ENCODE data around the gene ANXA2. TPM values are rescaled to one million over a fixed set of nuclear protein-coding genes. Genes with fewer than 3 reads are reported as not detected.

ANXA2 gene
- total RNA-seq, 6 experiments from 2014 or later = 4,445 to 5,074 (median 4,643) TPM

GRCh38 chr15:60381148-60381788, 16.5 kb downstream of the ANXA2 start:
- no peak for DNase-seq
- Mint-ChIP-seq H3K4me3 (peak overlapping the region; percentile 76), H3K27ac (peak overlapping the region; percentile 94), H3K4me1 (ENCODE audit: low read depth) (peaks cover 95% of the 10 kb centered on the region), H3K36me3 (ENCODE audit: low read depth) (peaks cover 64% of the 10 kb centered on the region), H3K27me3 (ENCODE audit: insufficient read depth) (peaks cover 26% of the 10 kb centered on the region), H3K9me3 (no peaks in the 10 kb centered on the region)
- no peak for TF ChIP-seq CTCF (IDR thresholded peaks at IDR 0.05)

- peak; percentile 97 for DNase-seq
- Mint-ChIP-seq H3K27ac (peak overlapping the region; percentile 94), H3K4me1 (ENCODE audit: low read depth) (peaks cover 97% of the 10 kb centered on the region), H3K9me3 (no peaks in the 10 kb centered on the region), H3K27me3 (ENCODE audit: insufficient read depth) (peaks cover 31% of the 10 kb centered on the region), H3K4me3 (peak overlapping the region; percentile 76), H3K36me3 (ENCODE audit: low read depth) (peaks cover 73% of the 10 kb centered on the region)
- no peak for TF ChIP-seq CTCF (IDR thresholded peaks at IDR 0.05)
These were observed 18.1 kb downstream of the ANXA2 start for GRCh38 chr15:60379525-60380274.

- Mint-ChIP-seq H3K4me1 (ENCODE audit: low read depth) (peaks cover 97% of the 10 kb centered on the region), H3K4me3 (peak overlapping the region; percentile 76), H3K36me3 (ENCODE audit: low read depth) (peaks cover 69% of the 10 kb centered on the region)
These were observed 18.6 kb downstream of the ANXA2 start for GRCh38 chr15:60379185-60379524.

GRCh38 chr15:60376677-60377095, 21.1 kb downstream of the ANXA2 start:
- no peak for TF ChIP-seq CTCF (IDR thresholded peaks at IDR 0.05)
- no peaks in the 10 kb centered on the region for H3K9me3 Mint-ChIP-seq
- DNase-seq = no peak
- peaks cover 97% of the 10 kb centered on the region for H3K4me1 Mint-ChIP-seq (ENCODE audit: low read depth)
- H3K36me3 Mint-ChIP-seq (ENCODE audit: low read depth) = peaks cover 75% of the 10 kb centered on the region
- H3K4me3 Mint-ChIP-seq = peak overlapping the region; percentile 75
- peaks cover 35% of the 10 kb centered on the region for H3K27me3 Mint-ChIP-seq (ENCODE audit: insufficient read depth)
- H3K27ac Mint-ChIP-seq = peak overlapping the region; percentile 98

More at GRCh38 chr15:60379185-60379524, 18.6 kb downstream of the ANXA2 start:
- DNase-seq = no peak
- TF ChIP-seq CTCF (IDR thresholded peaks at IDR 0.05) = no peak
- no peaks in the 10 kb centered on the region for H3K9me3 Mint-ChIP-seq
- H3K27me3 Mint-ChIP-seq (ENCODE audit: insufficient read depth) = peaks cover 31% of the 10 kb centered on the region
- H3K27ac Mint-ChIP-seq = peak overlapping the region; percentile 94

- TF ChIP-seq CTCF (IDR thresholded peaks at IDR 0.05) = no peak
- no peak for DNase-seq
- peak overlapping the region; percentile 98 for H3K27ac Mint-ChIP-seq
- no peaks in the 10 kb centered on the region for H3K9me3 Mint-ChIP-seq
- H3K4me1 Mint-ChIP-seq (ENCODE audit: low read depth) = peaks cover 97% of the 10 kb centered on the region
- peaks cover 73% of the 10 kb centered on the region for H3K36me3 Mint-ChIP-seq (ENCODE audit: low read depth)
- H3K4me3 Mint-ChIP-seq = peak overlapping the region; percentile 75
- H3K27me3 Mint-ChIP-seq (ENCODE audit: insufficient read depth) = peaks cover 39% of the 10 kb centered on the region
These were observed 22.5 kb downstream of the ANXA2 start for GRCh38 chr15:60375306-60375705.

Measured in HFFc6 (cell line).